Fibroblast of pulmonary artery (primary cell): Measurements from ENCODE around the gene SHLD1.
"Not testable (repeated sequence)": the region's sequence is repeated elsewhere in the genome, so short reads cannot be mapped to it uniquely, and the experiment has no call there.

Experiments
- DNase-seq: peaks from one replicate; pipeline ENCODE4 v3.0.0-alpha.2; 2010; ENCODE audit warnings: low read depth
- H3K4me3 ChIP-seq: replicated peaks from 2 replicates; pipeline ENCODE4 v1.5.1; 2011; ENCODE audit warnings: low read depth, mild to moderate bottlenecking, control low read depth, low read length, moderate library complexity
- TF ChIP-seq, protein P1 (sequence below): IDR thresholded peaks from 2 replicates; pipeline ENCODE4 v1.5.1; 2011; ENCODE audit warnings: mild to moderate bottlenecking, control low read depth, low read length, inconsistent platforms; ENCODE audit errors: missing control alignments

Gene SHLD1

DNA sequence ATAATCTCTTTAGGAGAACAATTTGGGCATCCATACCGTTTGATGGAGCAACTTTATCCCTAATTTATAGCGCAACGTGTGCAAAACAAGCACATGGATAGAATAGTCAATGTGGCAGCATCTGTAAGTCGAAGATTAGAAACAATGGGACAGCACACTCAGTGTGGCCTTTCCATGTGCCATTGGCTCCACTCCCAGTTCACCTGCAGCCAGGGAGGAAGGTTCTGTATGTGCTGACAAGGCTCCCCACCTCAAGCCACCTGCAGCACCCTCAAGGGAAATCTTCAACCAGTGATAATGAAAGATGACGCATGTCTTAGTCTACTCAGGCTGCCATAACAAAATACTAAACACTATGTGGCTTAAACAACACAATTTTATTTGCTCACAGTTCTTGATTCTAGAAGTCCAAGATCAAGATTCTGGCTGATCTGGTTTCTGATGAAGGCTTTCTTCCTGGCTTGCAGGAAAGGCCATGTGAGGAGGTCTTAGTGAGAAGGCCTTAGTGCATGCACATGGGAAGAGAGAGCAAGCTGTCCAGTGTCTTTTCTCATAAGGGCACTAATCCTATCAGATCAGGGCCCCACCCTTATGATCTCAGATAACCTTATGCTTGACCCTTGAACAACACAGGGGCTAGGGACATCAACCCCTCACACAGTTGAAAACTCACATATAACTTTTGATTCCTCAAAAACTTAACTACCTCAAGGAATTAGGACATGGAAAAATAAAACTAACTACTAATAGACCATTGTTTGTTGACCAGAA lies 34.9 kb upstream of the SHLD1 start:
- no peak for DNase-seq
- no peak overlapping the region for H3K4me3 ChIP-seq
- TF ChIP-seq, protein P1, sequence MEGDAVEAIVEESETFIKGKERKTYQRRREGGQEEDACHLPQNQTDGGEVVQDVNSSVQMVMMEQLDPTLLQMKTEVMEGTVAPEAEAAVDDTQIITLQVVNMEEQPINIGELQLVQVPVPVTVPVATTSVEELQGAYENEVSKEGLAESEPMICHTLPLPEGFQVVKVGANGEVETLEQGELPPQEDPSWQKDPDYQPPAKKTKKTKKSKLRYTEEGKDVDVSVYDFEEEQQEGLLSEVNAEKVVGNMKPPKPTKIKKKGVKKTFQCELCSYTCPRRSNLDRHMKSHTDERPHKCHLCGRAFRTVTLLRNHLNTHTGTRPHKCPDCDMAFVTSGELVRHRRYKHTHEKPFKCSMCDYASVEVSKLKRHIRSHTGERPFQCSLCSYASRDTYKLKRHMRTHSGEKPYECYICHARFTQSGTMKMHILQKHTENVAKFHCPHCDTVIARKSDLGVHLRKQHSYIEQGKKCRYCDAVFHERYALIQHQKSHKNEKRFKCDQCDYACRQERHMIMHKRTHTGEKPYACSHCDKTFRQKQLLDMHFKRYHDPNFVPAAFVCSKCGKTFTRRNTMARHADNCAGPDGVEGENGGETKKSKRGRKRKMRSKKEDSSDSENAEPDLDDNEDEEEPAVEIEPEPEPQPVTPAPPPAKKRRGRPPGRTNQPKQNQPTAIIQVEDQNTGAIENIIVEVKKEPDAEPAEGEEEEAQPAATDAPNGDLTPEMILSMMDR, result no peak

DNA sequence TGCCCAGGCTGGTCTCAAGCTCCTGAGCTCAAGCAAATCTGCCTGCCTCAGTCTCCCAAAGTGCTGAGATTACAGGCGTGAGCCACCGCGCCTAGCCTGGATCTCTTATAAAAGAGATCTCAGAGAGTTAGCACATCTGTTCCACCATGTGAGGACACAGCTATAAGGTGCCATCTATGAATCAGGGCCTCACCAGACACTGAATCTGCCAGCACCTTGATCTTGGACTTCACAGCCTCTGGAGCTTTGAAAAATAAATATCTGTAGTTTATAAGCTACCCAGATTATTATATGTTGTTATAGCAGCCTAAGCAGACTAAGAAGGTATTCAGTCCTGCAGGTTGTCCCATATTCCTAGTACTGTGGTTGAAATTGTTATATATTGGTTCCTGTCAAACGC lies 33.2 kb upstream of the SHLD1 start:
- H3K4me3 ChIP-seq, result no peak overlapping the region
- DNase-seq, result no peak
- TF ChIP-seq, protein P1, result no peak

DNA sequence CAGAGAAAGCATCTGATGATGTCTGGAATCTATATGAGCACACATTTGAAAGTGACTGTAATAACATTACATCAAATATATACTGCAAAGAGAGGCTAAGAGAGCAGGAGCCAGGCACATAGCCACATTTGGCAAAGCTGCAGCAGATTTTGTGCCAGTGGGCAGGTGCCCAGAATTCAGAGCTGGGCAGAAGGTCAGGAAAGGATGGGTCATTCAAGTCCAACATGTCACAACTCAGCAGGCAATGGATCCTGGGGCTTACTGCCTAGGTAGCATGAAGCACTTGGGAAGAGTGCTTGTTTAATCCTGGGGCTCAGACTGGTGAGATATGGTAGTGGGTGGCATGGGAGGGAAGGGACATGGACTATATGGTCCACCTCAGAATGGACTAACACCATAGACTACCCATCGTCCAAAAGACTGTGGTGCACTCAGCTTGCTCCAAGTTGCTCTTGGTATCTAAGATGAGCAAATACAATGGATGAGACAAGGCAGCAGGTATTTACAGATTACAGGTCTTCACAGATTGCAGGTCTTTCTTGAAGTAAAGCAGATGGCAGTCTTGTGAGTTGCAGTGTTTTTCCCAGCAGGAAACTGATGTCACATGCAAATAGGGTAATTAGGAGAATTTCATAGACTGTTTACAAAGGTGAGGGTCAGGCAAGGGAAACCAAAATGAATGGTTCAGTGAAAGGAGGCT lies 31.2 kb upstream of the SHLD1 start:
- TF ChIP-seq, protein P1, result no peak
- DNase-seq, result no peak
- no peak overlapping the region for H3K4me3 ChIP-seq

DNA sequence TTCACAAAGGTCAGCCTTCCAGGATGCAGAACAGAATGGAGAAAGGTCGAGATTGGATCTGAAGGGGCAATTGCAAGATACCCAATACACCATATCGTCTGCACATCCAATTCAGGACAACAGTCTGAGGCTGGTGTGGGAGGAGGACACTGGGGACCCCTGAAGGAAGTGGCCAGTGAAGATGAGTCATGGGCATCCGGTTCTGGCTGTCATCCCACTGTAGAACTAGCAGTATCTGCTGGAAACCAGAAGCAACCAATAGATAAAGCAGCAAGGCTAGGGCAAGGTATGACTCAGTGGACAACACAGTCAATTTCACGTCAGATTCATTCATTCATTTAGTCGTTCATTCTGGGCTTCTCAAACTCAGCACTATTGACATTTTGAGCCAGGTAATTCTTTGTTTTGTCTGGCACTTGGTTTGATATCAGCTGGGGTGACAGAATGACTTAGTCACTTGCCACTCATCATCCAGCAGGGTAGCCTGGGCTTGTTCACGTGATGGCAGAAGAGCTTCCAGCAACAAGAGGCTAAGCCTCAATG lies 30.3 kb upstream of the SHLD1 start:
- peak; percentile 65 for DNase-seq
- H3K4me3 ChIP-seq, result no peak overlapping the region
- TF ChIP-seq, protein P1, result no peak

DNA sequence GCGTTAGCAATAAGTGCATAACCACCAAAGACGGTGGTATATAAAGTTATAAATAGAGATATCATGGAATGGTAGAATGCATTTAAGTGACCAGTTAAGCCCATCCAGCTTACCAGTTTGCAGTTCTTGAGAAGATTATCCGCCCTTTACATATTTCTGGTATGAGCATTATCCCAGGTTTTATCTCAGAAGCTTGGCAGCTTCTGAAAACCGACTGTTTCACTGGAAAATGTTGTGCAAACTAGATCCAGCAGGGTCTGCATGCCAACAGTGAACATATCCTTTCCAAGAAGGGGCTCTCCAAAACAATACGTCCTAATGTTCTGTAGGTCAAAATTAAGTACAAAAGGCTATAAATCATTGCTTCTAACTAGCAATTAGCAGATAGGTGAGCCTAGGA lies 29.5 kb upstream of the SHLD1 start:
- TF ChIP-seq, protein P1, result no peak
- no peak overlapping the region for H3K4me3 ChIP-seq
- DNase-seq, result peak; percentile 80

DNA sequence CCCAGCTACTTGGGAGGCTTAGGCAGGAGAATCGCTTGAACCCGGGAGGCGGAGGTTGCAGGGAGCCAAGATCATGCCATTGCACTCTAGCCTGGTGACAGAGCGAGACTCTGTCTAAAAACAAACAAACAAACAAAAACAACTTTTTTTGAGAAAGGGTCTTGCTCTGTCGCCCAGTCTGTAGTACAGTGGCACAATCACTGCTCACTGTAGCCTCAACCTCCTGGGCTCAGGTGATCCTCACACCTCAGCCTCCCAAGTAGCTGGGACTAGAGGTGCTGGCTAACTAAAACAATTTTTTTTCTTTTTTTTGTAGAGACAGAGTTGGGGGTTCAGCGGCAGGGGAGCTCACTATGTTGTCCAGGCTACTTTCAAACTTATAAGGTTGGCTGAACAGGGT lies 28.8 kb upstream of the SHLD1 start:
- not testable (repeated sequence) for H3K4me3 ChIP-seq, DNase-seq

DNA sequence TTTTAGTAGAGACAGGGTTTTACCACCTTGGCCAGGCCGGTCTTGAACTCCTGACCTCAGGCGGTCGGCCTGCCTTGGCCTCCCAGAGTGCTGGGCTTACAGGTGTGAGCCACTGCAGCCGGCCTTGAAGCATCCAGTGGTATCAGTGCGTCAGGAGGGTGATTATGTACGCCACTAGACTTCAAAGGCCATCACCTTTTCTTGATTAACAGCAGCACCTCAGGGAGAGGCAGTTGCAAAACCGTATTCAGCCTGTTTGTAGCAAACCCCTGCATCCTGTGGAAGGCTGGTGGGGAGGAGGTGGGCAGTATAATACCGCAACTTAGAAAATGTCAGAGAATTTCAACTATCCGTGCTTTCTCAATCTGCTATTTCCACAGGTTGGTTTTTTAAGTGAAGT lies 27.3 kb upstream of the SHLD1 start:
- TF ChIP-seq, protein P1, result no peak
- no peak for DNase-seq
- H3K4me3 ChIP-seq, result no peak overlapping the region

DNA sequence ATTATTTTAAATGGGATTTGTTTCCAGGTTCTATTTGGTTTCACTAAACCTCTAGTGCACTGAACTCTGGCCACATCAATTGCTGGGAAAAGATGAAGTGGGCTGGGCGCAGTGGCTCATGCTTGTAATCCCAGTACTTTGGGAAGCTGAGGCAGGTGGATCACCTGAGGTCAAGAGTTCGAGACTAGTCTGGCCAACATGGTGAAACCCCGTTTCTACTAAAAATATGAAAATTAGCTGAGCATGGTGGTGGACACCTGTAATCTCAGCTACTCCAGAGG lies 25.1 kb upstream of the SHLD1 start:
- H3K4me3 ChIP-seq, DNase-seq: not testable (repeated sequence)
